Naive thymus-derived CD4-positive, alpha-beta T cell (primary cell): ENCODE measurements around the gene ADCYAP1R1. TPM values are rescaled to one million over a fixed set of nuclear protein-coding genes. Genes with fewer than 3 reads are reported as not detected.

ENCODE experiments used
- ATAC-seq: fragments of 150-1000 bp; cut with Tn5 transposase; 2 replicates; pipeline ENCODE4 v1.10.0; 2021; ENCODE audit warnings: mild to moderate bottlenecking, moderate library complexity
- CTCF ChIA-PET: fragments of 350-600 bp; sonication (Branson Sonifier 250); formaldehyde crosslinking; loops from one replicate; lab custom pipeline; 2021; ENCODE audit warnings: antibody characterized with exemption; lab: Charles Lee
- POLR2A ChIA-PET: fragments of 350-600 bp; sonication (Branson Sonifier 250); formaldehyde crosslinking; loops from one replicate; lab custom pipeline; 2021; ENCODE audit warnings: antibody characterized with exemption, inconsistent platforms; lab: Charles Lee
- DNase-seq, 9 donors: peaks; one replicate each; pipeline versions ENCODE4 v3.0.0 to v3.0.0-alpha.2; 2020 to 2022; ENCODE audit warnings: mixed read lengths in 1 of 9
- H3K27ac ChIP-seq: one replicate; pipeline ENCODE4 v1.7.0; 2013; ENCODE audit warnings: mild to moderate bottlenecking, low read depth, low read length, moderate library complexity
- H3K27me3 ChIP-seq, 2 donors: one replicate each; pipeline ENCODE4 v1.7.0; 2013; ENCODE audit warnings: low read length in 2 of 2, mild to moderate bottlenecking in 2 of 2, moderate library complexity in 2 of 2; ENCODE audit not compliant: control insufficient read depth in 2 of 2, insufficient read depth in 2 of 2
- H3K36me3 ChIP-seq, 3 experiments: 1 replicate in 2 of 3; 2 replicates in 1 of 3; pipeline ENCODE4 v1.7.0; 2013; ENCODE audit warnings: low read length in 3 of 3, mild to moderate bottlenecking in 3 of 3, moderate library complexity in 1 of 3; ENCODE audit not compliant: insufficient read depth in 3 of 3, control insufficient read depth in 2 of 3
- H3K4me1 ChIP-seq, 2 donors: one replicate each; pipeline ENCODE4 v1.7.0; 2013; ENCODE audit warnings: low read length in 2 of 2, mild to moderate bottlenecking in 2 of 2, moderate library complexity in 1 of 2; ENCODE audit not compliant: control insufficient read depth in 2 of 2, insufficient read depth in 2 of 2
- H3K4me3 ChIP-seq: 2 replicates; pipeline ENCODE4 v1.7.0; 2013; ENCODE audit warnings: mild to moderate bottlenecking, low read length
- H3K9me3 ChIP-seq, 3 experiments: 1 replicate in 2 of 3; 2 replicates in 1 of 3; pipeline ENCODE4 v1.7.0; 2013; ENCODE audit warnings: low read length in 3 of 3; ENCODE audit not compliant: control insufficient read depth in 2 of 3
- H3K27ac Mint-ChIP-seq, 9 donors: one replicate each; pipeline ENCODE4 v1.8.0; 2020 to 2022; ENCODE audit warnings: mixed read lengths in 9 of 9, mild to moderate bottlenecking in 8 of 9, moderate library complexity in 5 of 9, inconsistent platforms in 2 of 9
- H3K27me3 Mint-ChIP-seq, 5 donors: one replicate each; pipeline ENCODE4 v1.8.0; 2021 to 2022; ENCODE audit warnings: mixed read lengths in 5 of 5, mild to moderate bottlenecking in 1 of 5
- H3K36me3 Mint-ChIP-seq, 5 donors: one replicate each; pipeline ENCODE4 v1.8.0; 2020 to 2022; ENCODE audit warnings: mixed read lengths in 5 of 5, mild to moderate bottlenecking in 3 of 5, inconsistent platforms in 1 of 5
- H3K4me1 Mint-ChIP-seq, 7 donors: one replicate each; pipeline ENCODE4 v1.8.0; 2020 to 2022; ENCODE audit warnings: mixed read lengths in 7 of 7, mild to moderate bottlenecking in 3 of 7, inconsistent platforms in 1 of 7
- H3K4me3 Mint-ChIP-seq, 10 donors: one replicate each; pipeline ENCODE4 v1.8.0; 2020 to 2022; ENCODE audit warnings: mild to moderate bottlenecking in 10 of 10, mixed read lengths in 10 of 10, moderate library complexity in 6 of 10, inconsistent platforms in 2 of 10
- H3K9me3 Mint-ChIP-seq, 11 donors: one replicate each; pipeline ENCODE4 v1.8.0; 2020 to 2022; ENCODE audit warnings: mixed read lengths in 11 of 11, mild to moderate bottlenecking in 4 of 11, inconsistent platforms in 1 of 11, moderate library complexity in 1 of 11
- intact Hi-C, 2 donors: fragments of 100-400 bp; cut with micrococcal nuclease; formaldehyde crosslinking; loops; one replicate each; pipeline ENCODE4 v1.15.1; 2023
- polyA plus RNA-seq, 2 donors: library from polyadenylated mRNA; unstranded; fragments of 300-500 nt; fragmentation: Illumina TruSeq; gene quantifications; one replicate each; pipeline ENCODE4 v1.2.3, GENCODE V29; 2021
- total RNA-seq, 6 experiments: library from RNA in 5 of 6; stranded (reverse) in 5 of 6; gene quantifications; 1 replicate in 5 of 6; 2 replicates in 1 of 6; pipeline ENCODE4 v1.2.3 and lab custom pipeline; 2021 to 2026

Gene ADCYAP1R1
- total and polyA plus RNA-seq, 7 experiments from 2014 or later = not detected

DNA sequence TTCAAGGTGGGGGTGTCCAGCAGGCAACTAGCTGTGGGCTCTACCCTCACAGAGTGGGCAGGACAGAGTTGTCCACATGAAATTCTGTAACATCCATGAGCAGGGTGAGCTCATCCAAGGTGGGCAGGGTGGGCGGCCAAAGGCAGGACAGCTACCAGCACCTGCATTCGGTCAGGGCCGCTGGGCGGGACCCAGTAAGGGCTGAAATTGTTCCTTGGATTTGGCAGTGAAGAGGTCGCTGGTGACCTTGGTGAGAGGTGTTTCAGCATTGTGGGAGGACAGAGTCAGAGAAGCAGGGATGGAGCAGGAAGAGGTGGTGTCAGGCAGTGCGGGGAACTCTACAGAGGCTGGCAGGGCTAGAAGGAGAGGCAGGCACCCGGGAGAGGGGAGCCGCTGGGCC, 23.9 kb downstream of the ADCYAP1R1 start:
- no peak for DNase-seq
- H3K27me3 ChIP-seq = no peaks in the 10 kb centered on the region
- ATAC-seq = no peak
- H3K9me3 Mint-ChIP-seq = no peaks in the 10 kb centered on the region
- no peaks in the 10 kb centered on the region for H3K36me3 ChIP-seq
- H3K27me3 Mint-ChIP-seq = peaks cover 3 to 16% (median 5%) of the 10 kb centered on the region in 5 donors
- H3K27ac ChIP-seq = no peak overlapping the region
- H3K27ac Mint-ChIP-seq = no peak overlapping the region
- no peaks in the 10 kb centered on the region for H3K36me3 Mint-ChIP-seq
- no peak overlapping the region for H3K4me3 Mint-ChIP-seq
- H3K9me3 ChIP-seq = no peaks in the 10 kb centered on the region
- H3K4me1 ChIP-seq = no peaks in the 10 kb centered on the region
- no peak overlapping the region for H3K4me3 ChIP-seq
- POLR2A ChIA-PET = no interaction called here
- H3K4me1 Mint-ChIP-seq = no peaks in the 10 kb centered on the region
- intact Hi-C loops = no loop called here
- CTCF ChIA-PET = no interaction called here

GRCh38 chr7:31076641-31077310, 24.7 kb downstream of the ADCYAP1R1 start:
- no peaks in the 10 kb centered on the region for H3K9me3 Mint-ChIP-seq
- ATAC-seq = no peak
- Histone ChIP-seq H3K4me1 (no peaks in the 10 kb centered on the region), H3K36me3 (no peaks in the 10 kb centered on the region), H3K27me3 (no peaks in the 10 kb centered on the region), H3K9me3 (no peaks in the 10 kb centered on the region), H3K4me3 (no peak overlapping the region), H3K27ac (no peak overlapping the region)
- CTCF ChIA-PET = no interaction called here
- POLR2A ChIA-PET = no interaction called here
- peaks cover 9 to 23% (median 12%) of the 10 kb centered on the region in 5 donors for H3K27me3 Mint-ChIP-seq
- no peaks in the 10 kb centered on the region for H3K4me1 Mint-ChIP-seq
- no peaks in the 10 kb centered on the region for H3K36me3 Mint-ChIP-seq
- no peak for DNase-seq
- intact Hi-C loops = no loop called here
- no peak overlapping the region for H3K4me3 Mint-ChIP-seq
- no peak overlapping the region for H3K27ac Mint-ChIP-seq

- Histone ChIP-seq H3K36me3 (no peaks in the 10 kb centered on the region), H3K9me3 (no peaks in the 10 kb centered on the region), H3K27me3 (no peaks in the 10 kb centered on the region), H3K27ac (no peak overlapping the region), H3K4me3 (no peak overlapping the region), H3K4me1 (no peaks in the 10 kb centered on the region)
- intact Hi-C loops = no loop called here
- Mint-ChIP-seq H3K27me3 (peaks cover 13 to 29% (median 19%) of the 10 kb centered on the region in 5 donors), H3K4me1 (no peaks in the 10 kb centered on the region), H3K36me3 (no peaks in the 10 kb centered on the region), H3K4me3 (no peak overlapping the region), H3K27ac (no peak overlapping the region), H3K9me3 (no peaks in the 10 kb centered on the region)
- no peak for DNase-seq
- CTCF ChIA-PET = no interaction called here
- ATAC-seq = no peak
- POLR2A ChIA-PET = no interaction called here
These were observed 25.6 kb downstream of the ADCYAP1R1 start for GRCh38 chr7:31077484-31078362.

- no peak for ATAC-seq
- CTCF ChIA-PET = no interaction called here
- H3K36me3 ChIP-seq = no peaks in the 10 kb centered on the region
These were observed 26.4 kb downstream of the ADCYAP1R1 start for GRCh38 chr7:31078363-31078990.

DNA sequence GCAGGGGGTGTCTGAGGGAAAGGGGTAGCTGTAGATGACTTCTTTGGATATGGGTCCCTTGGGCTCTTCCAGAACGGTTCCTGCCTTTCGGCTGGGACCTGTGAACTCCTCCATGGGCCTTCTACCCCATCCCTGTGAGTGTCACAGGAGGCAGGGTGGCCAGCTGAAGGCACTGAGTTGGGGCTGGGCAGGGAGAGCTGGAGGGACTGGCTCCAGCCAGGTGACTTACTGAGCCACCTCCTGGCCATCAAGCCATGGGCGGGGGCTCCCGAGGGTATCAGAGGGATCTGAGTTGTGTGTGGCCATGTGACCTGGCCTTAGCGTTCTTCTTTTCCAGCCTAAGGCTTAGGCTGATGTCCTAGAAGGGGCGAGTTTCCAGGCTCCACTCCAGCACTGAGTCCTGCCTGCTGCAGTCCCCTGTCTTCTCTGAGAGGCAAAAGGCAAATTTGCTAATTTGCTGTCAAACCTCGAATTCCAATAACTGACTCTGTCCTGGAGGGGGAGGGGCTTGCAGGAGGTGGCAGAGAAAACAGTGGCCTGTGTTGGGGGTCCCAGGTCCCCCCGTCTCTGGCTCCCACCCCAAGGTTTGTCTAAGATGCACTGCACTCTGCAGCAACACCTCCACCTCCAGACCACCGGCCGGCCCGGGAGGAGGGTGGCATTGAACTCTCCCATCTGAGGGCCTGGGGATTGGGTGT, 27.2 kb downstream of the ADCYAP1R1 start:
- H3K4me3 ChIP-seq = no peak overlapping the region
- no peak overlapping the region for H3K4me3 Mint-ChIP-seq
- no peaks in the 10 kb centered on the region for H3K36me3 Mint-ChIP-seq
- H3K4me1 Mint-ChIP-seq = no peaks in the 10 kb centered on the region
- no peaks in the 10 kb centered on the region for H3K27me3 ChIP-seq
- H3K36me3 ChIP-seq = no peaks in the 10 kb centered on the region
- H3K27ac ChIP-seq = no peak overlapping the region
- DNase-seq (no peak), ATAC-seq (no peak)
- intact Hi-C loops = no loop called here
- H3K27ac Mint-ChIP-seq = no peak overlapping the region
- CTCF ChIA-PET = interaction anchor here (0.6 kb wide), 1 partner anchor 55 kb away, joined by 3 read pairs; no protein-coding TSS in a partner anchor
- no peaks in the 10 kb centered on the region for H3K4me1 ChIP-seq
- POLR2A ChIA-PET = no interaction called here
- peaks cover 0 to 2% (median 0%) of the 10 kb centered on the region in 11 donors for H3K9me3 Mint-ChIP-seq
- H3K9me3 ChIP-seq = no peaks in the 10 kb centered on the region
- peaks cover 13 to 33% (median 24%) of the 10 kb centered on the region in 5 donors for H3K27me3 Mint-ChIP-seq

More at GRCh38 chr7:31078363-31078990, 26.4 kb downstream of the ADCYAP1R1 start:
- H3K27me3 ChIP-seq = no peaks in the 10 kb centered on the region
- no peaks in the 10 kb centered on the region for H3K36me3 Mint-ChIP-seq
- peaks cover 13 to 33% (median 19%) of the 10 kb centered on the region in 5 donors for H3K27me3 Mint-ChIP-seq
- peaks cover 0 to 2% (median 0%) of the 10 kb centered on the region in 11 donors for H3K9me3 Mint-ChIP-seq
- intact Hi-C loops = no loop called here
- no peak overlapping the region for H3K4me3 ChIP-seq
- no peaks in the 10 kb centered on the region for H3K4me1 Mint-ChIP-seq
- H3K27ac Mint-ChIP-seq = no peak overlapping the region
- no peaks in the 10 kb centered on the region for H3K4me1 ChIP-seq
- POLR2A ChIA-PET = no interaction called here
- no peak overlapping the region for H3K27ac ChIP-seq
- no peak overlapping the region for H3K4me3 Mint-ChIP-seq
- H3K9me3 ChIP-seq = no peaks in the 10 kb centered on the region
- no peak for DNase-seq

DNA sequence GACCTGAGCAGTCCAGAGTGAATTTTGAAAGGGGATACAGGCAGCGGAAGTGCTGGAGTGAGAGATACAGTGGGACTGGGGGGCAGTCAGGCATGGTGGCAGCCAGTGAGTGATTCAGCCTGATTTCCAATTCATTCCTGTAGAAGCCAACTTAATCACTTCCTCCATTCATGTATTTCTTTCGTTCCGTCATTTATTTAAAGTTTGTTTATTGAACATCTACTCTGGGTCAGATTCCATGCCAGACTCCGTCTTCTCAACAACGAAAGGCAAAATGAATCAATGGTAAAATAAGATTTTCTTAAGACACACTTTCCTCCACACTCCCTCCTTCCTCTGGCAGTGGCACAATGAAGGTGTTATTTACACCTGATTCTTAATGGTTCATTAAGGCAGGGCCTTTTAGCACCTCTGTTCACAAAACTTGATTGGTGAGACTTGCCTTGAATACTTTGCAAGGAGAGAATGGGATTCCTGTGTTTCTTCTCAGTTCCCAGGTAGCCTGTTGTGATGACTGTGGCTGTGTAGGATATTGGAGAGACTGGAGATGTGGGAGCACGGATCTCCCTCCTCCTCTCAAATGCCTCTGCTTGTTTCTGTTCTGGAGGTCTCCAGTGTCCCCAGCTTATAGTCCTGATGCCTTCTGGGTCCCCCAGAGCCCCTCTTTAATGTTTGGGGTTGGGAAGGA, 27.9 kb downstream of the ADCYAP1R1 start:
- H3K9me3 ChIP-seq = no peaks in the 10 kb centered on the region
- no peak overlapping the region for H3K4me3 ChIP-seq
- Mint-ChIP-seq H3K9me3 (peaks cover 0 to 2% (median 0%) of the 10 kb centered on the region in 11 donors), H3K36me3 (no peaks in the 10 kb centered on the region), H3K4me3 (no peak overlapping the region), H3K27ac (no peak overlapping the region), H3K4me1 (no peaks in the 10 kb centered on the region), H3K27me3 (peaks cover 13 to 33% (median 25%) of the 10 kb centered on the region in 5 donors)
- ATAC-seq (no peak), DNase-seq (no peak)
- H3K27ac ChIP-seq = no peak overlapping the region
- ChIA-PET POLR2A (no interaction called here), CTCF (no interaction called here)
- no peaks in the 10 kb centered on the region for H3K36me3 ChIP-seq
- no peaks in the 10 kb centered on the region for H3K4me1 ChIP-seq
- H3K27me3 ChIP-seq = no peaks in the 10 kb centered on the region
- intact Hi-C loops = no loop called here
